ENCODE data around the gene RRBP1. TPM values are rescaled to one million over a fixed set of nuclear protein-coding genes. Genes with fewer than 3 reads are reported as not detected.

The RRBP1 gene
- total RNA-seq, 2 donors from 2014 or later = 313 to 511 TPM

GRCh38 chr20:17721802-17722486, 39.9 kb upstream of the RRBP1 start:
- peak; percentile 71 to 88 (median 74) for DNase-seq
- H3K9me3 ChIP-seq = no peaks in the 10 kb centered on the region
- H3K4me1 ChIP-seq = peaks cover 39% of the 10 kb centered on the region
- intact Hi-C loops (cut with DNase I) = no loop called here
- peak; percentile 96 for ATAC-seq
- no peak overlapping the region for H3K4me3 ChIP-seq
- H3K36me3 ChIP-seq (replicated peaks in 1 of 2; ENCODE audit: insufficient read depth in 1 of 2, low read depth in 2 of 2) = no peaks in the 10 kb centered on the region
- no peaks in the 10 kb centered on the region for H3K27me3 ChIP-seq
- WGBS, 2 donors = 18% methylated on average over 6 of the region's 6 CpGs
- no peak for TF ChIP-seq POLR2A (IDR thresholded peaks at IDR 0.05)
- TF ChIP-seq CTCF (IDR thresholded peaks at IDR 0.05) = peak in 5 of 7 experiments; percentile 20 to 54 (median 39)
- peak overlapping the region; percentile 60 to 90 (median 82) for H3K27ac ChIP-seq

DNA sequence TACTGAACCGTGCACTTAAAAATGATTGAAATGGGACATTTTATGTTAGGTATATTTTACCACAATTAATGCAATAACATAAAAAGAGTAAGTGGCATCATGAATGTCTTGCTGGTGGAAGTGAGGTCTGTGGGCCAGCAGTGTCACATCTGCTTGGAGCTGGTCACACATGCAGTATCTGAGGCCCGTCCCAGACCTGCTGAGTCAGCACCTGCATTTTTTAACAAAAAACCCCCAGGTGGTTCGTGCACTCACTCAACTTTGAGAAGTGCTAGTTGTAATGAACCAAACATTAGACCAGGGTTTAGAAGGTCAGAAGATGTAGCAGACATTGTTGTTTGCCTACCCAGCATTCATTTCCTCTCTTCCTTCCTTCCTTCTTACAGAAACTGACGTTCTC, 38.7 kb upstream of the RRBP1 start:
- intact Hi-C loops (cut with DNase I) = no loop called here
- Histone ChIP-seq H3K4me1 (peaks cover 48% of the 10 kb centered on the region), H3K36me3 (replicated peaks in 1 of 2; ENCODE audit: insufficient read depth in 1 of 2, low read depth in 2 of 2) (no peaks in the 10 kb centered on the region), H3K27ac (peak overlapping the region in 2 of 4 donors; percentile 82 to 90), H3K9me3 (no peaks in the 10 kb centered on the region), H3K27me3 (no peaks in the 10 kb centered on the region), H3K4me3 (no peak overlapping the region)
- 74 to 75% methylated on average over 4 of the region's 4 CpGs for WGBS, 2 donors
- no peak for DNase-seq
- no peak for ATAC-seq
- no peak for TF ChIP-seq POLR2A (IDR thresholded peaks at IDR 0.05)
- no peak for TF ChIP-seq CTCF (IDR thresholded peaks at IDR 0.05)

DNA sequence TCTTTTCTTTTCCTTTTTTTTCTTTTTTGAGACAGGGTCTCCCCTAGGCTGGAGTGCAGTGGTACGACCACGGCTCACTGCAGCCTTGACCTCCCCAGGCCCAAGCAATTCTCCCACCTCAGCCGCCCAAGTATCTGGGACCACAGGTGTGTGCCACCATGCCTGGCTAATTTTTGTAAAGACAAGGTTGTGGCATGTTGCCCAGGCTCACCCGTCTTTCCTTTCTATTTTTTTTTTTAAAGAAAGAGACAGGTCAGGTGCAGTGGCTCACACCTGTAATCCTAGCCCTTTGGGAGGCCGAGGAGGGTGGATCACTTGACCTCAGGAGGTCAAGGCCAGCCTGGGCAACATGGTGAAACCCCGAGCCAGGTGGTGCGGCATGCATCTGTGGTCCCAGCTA, 34.3 kb upstream of the RRBP1 start:
- Histone ChIP-seq H3K27ac (peak overlapping the region in 3 of 4 donors; percentile 57 to 65 (median 61)), H3K4me3 (no peak overlapping the region), H3K36me3 (replicated peaks in 1 of 2; ENCODE audit: insufficient read depth in 1 of 2, low read depth in 2 of 2) (no peaks in the 10 kb centered on the region), H3K9me3 (no peaks in the 10 kb centered on the region), H3K27me3 (no peaks in the 10 kb centered on the region), H3K4me1 (peaks cover 54% of the 10 kb centered on the region)
- intact Hi-C loops (cut with DNase I) = no loop called here
- DNase-seq (peak in 2 of 4 donors; percentile 35 to 61), ATAC-seq (no peak)
- TF ChIP-seq CTCF (IDR thresholded peaks at IDR 0.05) (no peak), POLR2A (IDR thresholded peaks at IDR 0.05) (no peak)
- WGBS, 2 donors = 30 to 56% methylated on average over 7 of the region's 7 CpGs

GRCh38 chr20:17715075-17715474, 33.0 kb upstream of the RRBP1 start:
- no peak for TF ChIP-seq POLR2A (IDR thresholded peaks at IDR 0.05)
- no peak for TF ChIP-seq CTCF (IDR thresholded peaks at IDR 0.05)
- Histone ChIP-seq H3K4me1 (peaks cover 56% of the 10 kb centered on the region), H3K36me3 (replicated peaks in 1 of 2; ENCODE audit: insufficient read depth in 1 of 2, low read depth in 2 of 2) (no peaks in the 10 kb centered on the region), H3K9me3 (no peaks in the 10 kb centered on the region), H3K27me3 (no peaks in the 10 kb centered on the region), H3K27ac (peak overlapping the region in 3 of 4 donors; percentile 57 to 65 (median 61)), H3K4me3 (no peak overlapping the region)
- intact Hi-C loops (cut with DNase I) = no loop called here
- 41 to 42% methylated on average over 5 of the region's 5 CpGs for WGBS, 2 donors
- DNase-seq = peak in 1 of 4 donors; percentile 8
- ATAC-seq = no peak

- intact Hi-C loops (cut with DNase I) = no loop called here
- peak overlapping the region in 3 of 4 donors; percentile 57 to 65 (median 61) for H3K27ac ChIP-seq
- no peaks in the 10 kb centered on the region for H3K36me3 ChIP-seq (replicated peaks in 1 of 2; ENCODE audit: insufficient read depth in 1 of 2, low read depth in 2 of 2)
- WGBS, 2 donors = 42 to 56% methylated on average over 1 of the region's 1 CpG
- DNase-seq = peak in 1 of 4 donors; percentile 3
- TF ChIP-seq CTCF (IDR thresholded peaks at IDR 0.05) (no peak), POLR2A (IDR thresholded peaks at IDR 0.05) (no peak)
- H3K9me3 ChIP-seq = no peaks in the 10 kb centered on the region
- H3K4me1 ChIP-seq = peaks cover 61% of the 10 kb centered on the region
- no peak for ATAC-seq
- H3K27me3 ChIP-seq = no peaks in the 10 kb centered on the region
- H3K4me3 ChIP-seq = no peak overlapping the region
These were observed 32.6 kb upstream of the RRBP1 start for GRCh38 chr20:17714597-17714996.

All from body of pancreas (tissue), 4 donors.